Stimulated activated CD8-positive, alpha-beta memory T cell treated with anti-CD3 and anti-CD28 coated beads, Interleukin-12 subunit alpha, Interleukin-12 subunit beta, amount 100 ng/mL, for 4 hours (primary cell): Measurements from ENCODE around the gene ANKRD24.
A peak's percentile ranks its signal among the peaks of the same experiment; 100 is the strongest.
"Not testable (repeated sequence)": the region's sequence is repeated elsewhere in the genome, so short reads cannot be mapped to it uniquely, and the experiment has no call there.

Experiments
- DNase-seq: peaks from one replicate; pipeline ENCODE4 v3.0.0-alpha.2; 2020; ENCODE audit warnings: low read depth

ANKRD24 gene

DNA sequence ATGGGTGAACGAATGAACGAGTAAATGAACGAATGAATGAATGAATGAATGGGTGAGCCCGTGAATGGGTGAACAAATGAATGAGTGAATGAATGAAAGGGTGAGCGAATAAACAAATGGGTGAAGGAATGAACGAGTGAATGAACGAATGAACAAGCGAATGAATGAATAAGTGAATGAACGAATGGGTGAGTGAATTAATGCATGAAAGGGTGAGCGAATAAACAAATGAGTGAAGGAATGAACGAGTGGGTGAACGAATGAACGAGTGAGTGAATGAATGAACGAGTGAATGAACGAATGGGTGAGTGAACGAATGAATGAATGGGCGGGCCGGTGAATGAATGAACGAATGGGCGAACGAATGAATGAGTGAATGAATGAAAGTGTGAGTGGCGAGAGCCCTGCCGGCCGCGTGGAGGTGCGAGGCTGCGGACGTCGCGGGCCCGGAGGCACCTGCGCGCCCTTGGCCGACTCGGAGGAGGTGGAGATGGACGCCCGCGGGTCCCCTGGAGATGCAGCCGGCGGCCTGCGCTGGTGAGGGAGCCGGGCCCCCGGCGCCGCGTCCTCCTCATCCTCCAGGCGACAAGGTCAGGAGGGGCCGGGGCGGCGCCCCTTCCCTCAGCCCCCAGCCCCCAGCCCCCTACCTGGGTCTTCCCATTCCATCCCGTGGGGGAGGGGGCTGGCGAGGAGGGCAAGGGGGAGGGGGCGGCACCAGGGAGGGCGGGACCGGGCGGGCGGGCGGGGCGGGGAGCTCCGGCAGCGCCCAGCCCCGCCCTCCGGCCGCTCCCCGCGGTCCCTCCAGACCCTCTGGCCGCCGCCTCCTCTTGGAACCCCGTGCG is 15.4 kb downstream of the ANKRD24 start:
- no peak for DNase-seq

DNA sequence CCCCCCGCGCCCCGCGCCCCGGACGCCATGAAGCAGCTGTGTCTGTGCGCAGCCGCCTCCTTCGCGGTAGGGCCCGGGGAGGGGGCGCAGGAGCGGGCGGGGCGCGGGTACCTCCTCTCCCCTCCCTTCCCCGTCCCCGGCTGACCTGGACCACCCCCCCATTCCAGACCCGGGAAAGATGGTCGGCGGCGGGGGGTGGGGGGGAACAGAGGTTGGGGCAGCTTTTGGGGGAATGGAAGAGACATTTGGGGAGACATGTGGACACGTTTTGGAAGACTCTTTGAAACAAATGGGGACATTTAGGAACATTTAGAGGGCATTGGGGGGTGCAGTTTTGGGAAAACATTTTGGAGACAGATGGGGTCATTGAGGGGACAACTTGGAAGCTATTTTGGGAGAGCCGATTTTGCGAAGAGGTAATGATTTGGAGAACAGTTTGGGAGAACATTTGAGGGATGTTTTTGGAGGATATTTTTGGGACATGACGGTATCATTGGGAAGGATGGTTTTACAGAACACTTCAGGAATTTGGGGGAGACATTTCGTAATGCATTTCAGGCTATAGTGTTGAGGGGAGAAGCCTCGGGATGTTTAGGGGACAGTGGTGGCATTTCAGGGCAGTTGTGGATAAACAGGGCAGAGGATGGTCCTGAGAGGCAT is 16.1 kb downstream of the ANKRD24 start:
- no peak for DNase-seq

DNA sequence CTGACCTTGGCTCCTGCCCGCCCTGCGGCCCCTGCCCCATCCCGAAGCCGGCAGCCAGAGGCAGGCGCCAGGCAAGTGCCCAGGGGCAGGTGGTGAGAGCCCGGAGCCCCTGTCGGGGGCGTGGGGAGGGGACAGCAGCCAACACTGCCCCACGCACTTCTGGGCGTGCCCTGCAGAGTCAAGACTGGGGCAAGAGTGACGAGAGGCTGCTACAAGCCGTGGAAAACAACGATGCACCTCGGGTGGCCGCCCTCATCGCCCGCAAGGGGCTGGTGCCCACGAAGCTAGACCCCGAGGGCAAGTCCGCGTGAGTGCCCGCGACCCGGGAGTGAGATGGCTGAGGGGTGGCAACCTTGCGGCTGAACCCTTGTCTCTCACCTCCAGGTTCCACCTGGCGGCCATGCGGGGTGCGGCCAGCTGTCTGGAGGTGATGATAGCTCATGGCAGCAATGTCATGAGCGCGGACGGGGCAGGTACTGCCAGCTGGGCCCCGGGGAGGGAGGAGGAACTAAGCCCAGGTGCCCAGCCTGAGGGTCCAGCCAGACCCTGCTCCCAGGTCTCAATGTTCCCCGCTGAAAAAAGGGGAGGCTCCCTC is 17.3 kb downstream of the ANKRD24 start:
- DNase-seq: no peak

DNA sequence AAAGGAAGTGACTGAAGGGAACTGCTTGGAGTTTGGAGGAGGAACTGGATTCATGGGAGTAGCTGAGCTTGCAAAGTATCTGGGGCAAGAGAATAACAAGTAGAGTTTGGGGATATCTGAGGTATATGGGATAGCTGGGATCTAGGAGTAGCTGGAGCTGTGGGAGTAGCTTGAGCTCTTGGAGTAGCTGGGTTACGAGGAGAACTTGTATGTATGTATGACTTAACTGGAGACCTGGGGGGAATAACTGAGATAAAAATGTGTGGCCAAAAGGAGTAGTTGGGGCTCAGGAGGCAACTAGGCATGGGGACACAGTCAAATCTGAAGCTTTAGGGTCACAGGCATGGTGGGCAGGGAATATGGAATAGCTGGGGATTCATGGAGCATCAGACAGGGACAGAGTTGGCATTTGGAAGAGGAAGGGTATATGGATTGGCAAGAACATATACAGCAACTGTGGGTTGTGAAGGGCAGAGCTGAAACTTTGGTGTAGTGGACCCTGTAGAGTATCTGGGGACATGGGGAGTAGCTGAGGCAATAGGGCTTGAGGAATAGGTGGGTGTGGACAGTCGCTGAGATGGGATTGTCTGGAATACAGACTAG is 18.6 kb downstream of the ANKRD24 start:
- no peak for DNase-seq

DNA sequence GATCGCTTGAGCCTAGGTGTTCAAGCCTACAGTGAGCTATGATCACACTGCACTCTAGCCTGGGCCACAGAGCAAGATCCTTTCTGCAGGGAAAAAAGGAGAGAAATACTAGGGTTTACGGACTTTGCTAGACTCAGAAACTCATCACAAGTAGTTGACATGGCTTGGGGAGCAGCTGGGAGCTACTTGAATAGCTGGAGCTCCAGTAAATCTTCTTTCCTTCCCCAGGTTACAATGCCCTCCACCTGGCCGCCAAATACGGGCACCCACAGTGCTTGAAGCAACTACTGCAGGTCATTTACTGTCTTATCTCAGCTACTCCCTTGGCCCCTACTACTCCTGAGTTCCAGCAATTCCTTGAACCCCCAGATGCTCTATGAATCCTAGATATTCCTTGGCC is 19.3 kb downstream of the ANKRD24 start:
- DNase-seq: no peak

DNA sequence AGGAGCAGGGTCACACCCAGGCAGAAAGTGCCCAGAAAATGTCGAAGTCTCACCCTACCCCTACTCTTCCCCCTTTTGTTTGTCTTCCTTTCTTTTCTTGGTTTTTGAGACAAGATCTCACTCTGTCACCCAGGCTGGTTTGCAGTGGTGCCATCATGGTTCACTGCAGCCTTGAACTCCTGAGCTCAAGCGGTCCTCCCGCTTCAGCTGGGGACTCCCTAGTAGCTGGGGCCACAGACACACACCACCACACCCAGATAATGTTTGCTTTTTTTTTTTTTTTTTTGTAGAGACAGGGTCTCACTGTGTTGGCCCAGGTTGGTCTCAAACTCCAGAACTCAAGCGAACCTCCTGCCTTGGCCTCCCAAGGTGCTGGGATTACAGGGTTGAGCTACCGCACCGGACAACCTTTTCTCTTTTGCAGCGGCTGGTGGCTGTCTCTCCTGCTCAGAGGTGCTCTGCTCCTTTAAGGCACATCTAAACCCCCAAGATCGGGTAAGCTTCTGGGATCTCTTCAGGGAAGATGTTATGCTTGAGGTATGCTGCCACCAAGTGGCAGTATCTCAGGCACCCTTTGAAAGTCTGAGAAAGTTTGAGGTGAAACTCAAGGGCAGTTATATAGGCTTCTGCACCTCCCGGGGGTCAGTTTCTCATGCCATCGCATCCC is 24.5 kb downstream of the ANKRD24 start:
- no peak for DNase-seq

DNA sequence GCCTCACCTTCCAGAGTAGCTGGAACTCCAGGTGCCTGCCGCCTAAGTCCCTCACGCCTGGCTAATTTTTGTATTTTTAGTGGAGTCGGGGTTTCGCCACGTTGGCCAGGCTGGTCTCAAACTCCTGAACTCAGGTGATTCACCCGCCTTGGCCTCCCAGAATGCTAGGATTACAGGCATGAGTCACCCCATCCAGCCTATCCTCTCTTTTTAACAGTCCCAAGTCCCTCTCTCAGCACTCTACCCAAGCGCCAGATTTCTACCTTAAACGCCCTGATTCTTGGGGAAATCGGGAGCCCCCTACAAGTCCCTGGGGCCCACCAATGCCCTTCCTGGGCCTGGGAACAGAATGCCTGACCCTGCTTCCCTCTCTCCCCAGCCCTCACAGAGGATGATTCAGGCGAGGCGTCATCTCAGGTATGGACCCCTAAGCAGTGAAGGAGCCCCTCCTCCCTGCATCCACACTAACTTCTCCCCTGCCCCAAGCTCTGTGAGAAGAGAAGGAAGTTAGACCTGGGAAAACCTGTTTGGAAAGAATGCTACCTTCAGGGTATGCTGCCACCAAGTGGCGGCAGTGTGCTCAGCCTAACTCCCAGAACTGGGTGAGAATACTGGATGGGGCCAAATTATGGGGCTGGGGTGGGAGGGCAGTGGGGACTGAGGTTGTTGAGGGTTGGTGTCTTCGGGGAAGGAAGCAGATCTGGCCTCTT is 26.1 kb downstream of the ANKRD24 start:
- DNase-seq: no peak

DNA sequence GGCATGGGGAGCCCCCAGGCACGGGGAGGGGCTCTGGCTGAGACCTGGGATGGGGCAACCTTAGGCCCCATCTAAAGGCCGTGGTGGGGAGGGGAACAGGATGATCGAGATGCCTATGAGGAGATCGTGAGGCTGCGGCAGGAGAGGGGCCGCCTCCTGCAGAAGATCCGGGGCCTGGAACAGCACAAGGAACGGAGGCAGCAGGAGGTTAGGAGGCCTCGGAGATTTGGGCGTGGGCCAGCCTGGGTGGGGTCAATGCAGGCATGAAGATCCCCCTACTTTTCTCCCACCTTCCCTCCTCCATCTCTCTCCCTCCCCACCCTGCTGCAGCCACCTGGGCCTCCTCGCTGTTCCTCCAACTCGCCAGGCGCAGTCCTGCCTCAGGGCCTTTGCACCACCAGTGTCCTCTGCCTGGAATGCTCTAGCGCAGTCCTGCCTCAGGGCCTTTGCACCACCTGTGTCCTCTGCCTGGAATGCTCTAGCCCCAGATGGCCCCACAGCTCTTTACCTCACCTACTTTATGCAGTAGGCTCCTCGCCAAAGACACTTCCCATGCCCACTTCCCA is 27.8 kb downstream of the ANKRD24 start:
- DNase-seq: no peak

DNA sequence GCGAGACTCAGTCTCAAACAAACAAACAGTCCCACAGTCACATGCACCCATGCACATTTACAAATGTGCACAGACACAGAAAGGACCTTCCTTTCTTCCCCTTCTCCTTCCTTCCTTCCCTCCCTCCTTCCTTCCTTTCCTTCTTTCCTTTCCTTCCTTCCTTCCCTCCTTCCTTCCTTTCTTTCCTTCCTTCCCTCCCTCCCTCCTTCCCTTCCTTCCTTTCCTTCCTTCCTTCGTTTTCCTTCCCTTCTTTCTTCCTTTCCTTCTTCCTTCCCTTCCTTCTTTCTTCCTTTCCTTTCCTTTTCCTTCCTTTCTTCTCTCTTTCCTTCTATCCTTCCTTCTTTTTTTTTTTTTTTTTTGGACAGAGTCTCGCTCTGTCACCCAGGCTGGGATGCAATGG is 30.6 kb downstream of the ANKRD24 start:
- no peak for DNase-seq

DNA sequence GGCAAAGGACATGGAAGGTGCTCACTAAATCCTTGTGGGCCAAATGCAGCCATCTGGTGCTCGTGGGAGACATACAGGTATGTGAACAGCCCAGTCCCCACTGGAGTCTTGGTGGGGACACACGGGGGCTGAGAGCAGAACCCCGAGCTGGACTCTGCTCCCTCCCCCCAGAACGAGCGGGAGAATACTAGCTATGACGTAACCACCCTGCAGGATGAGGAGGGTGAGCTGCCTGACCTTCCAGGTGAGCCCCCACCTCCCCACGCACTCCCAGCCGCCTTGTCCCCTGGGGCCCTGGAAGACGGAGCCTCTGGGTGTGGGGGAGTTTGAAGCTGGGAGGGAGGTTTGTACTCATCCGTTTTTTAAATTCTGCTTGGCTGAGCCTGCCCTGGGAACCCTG is 33.3 kb downstream of the ANKRD24 start:
- DNase-seq: no peak

DNA sequence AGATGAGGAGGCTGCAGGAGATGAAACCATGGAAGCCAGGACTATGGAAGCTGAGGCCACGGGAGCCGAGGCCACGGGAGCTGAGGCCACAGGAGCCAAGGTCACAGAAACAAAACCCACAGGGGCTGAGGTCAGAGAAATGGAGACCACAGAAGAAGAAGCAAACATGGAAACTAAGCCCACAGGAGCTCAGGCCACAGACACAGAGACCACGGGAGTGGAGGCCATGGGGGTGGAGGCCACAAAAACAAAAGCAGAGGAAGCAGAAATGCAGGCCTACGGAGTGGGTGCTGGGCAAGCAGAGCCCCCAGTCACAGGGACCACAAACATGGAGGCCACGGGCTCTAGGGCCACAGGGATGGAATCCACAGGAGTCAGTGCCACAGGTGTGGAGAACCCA is 34.4 kb downstream of the ANKRD24 start:
- DNase-seq: no peak

DNA sequence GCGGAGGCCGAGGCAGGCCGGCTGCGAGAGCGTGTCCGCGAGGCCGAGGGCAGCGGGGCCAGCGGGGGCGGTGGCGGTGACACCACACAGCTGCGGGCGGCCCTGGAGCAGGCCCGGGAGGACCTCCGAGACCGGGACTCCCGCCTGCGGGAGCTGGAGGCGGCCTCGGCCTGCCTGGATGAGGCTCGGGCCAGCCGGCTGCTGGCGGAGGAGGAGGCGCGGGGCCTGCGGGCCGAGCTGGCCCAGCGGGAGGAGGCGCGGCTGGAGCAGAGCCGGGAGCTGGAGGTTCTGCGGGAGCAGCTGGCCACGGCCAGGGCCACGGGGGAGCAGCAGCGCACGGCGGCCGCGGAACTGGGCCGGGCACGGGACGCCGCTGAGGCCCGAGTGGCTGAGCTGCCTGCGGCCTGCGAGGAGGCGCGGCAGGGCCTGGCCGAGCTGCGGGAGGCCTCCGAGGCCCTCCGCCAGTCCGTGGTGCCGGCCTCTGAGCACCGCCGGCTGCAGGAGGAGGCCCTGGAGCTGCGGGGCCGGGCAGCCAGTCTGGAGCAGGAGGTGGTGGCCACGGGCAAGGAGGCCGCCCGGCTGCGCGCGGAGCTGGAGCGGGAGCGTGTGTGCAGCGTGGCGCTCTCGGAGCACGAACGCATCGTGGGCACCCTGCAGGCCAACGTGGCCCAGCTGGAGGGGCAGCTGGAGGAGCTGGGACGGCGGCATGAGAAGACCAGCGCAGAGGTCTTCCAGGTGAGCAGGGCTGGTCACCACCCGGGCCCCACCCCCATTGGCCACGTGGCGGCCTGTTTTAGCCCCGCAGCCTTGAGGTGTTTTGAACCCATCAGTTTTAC is 35.2 kb downstream of the ANKRD24 start:
- no peak for DNase-seq

DNA sequence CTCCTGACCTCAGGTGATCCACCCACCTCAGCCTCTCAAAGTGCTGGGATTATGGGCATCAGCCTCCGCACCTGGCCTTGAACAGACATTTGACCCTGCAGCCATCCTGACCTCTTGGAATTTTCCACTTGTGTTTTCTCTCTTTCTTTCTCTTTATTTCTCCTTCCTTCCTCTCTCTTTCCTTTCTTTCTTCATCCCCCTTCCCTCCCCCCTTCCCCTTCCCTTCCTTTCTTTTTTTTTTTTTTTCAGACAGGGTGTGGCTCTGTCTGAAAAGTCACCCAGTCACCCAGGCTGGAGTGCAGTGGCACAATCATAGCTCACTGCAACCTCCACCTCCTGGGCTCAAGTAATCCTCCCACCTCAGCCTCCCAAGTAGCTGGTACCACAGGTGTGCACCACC is 36.0 kb downstream of the ANKRD24 start:
- not testable (repeated sequence) for DNase-seq

DNA sequence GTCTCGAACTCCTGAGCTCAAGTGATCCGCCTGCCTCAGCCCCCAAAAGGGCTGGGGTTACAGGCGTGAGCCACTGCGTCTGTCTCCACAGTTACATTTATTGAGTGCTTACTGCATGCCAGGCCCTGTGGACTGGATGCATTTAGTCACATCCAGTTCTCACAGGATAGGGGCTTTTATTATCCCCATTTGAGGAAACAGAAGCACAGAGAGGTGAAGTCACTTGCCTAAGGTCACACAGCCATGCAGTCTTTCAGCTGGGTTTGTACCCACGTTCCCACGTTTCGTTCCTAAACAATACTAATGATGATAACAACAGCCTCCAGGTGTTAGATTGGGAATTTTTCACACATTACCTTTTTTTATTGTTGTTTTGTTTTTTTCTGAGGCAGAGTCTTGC is 37.7 kb downstream of the ANKRD24 start:
- DNase-seq: no peak

DNA sequence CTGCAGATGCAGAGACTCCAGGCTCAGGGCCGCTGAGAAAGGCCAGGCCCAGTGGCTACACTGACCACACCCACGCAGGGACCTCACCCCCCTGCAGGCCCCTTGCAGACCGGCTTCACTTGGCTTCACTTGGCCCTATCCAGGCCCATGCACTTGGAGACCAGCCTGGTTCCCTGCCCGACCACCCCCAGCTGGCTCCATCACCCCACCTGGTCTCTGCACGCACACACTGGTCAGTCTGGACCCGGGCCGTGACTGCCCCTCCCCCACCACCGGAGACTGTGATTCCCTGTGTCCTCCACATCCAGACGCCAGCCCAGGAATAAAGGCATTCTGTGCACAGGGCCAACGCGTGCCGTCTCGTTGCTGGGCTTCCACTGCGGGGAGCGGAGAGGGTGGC is 42.0 kb downstream of the ANKRD24 start:
- no peak for DNase-seq

DNA sequence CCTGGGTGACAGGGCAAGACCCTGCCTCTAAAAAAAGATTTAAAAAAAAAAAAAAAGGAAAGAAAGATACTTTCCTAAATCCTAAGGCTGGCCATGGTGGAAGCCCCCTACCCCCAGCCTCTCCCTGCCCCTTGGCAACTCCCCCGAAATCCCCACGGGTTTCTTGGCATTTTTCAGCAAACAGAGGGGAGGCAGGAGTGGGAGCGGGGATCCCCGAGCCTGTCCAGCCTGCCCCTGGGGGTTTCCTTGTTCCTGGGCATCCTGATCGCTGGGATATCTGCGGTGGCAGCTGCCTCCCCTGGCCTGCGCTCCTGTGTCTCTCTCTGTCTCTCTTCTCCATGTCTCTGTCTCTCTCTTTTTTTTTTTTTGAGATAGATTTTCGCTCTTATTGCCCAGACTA is 43.4 kb downstream of the ANKRD24 start:
- DNase-seq: no peak

DNA sequence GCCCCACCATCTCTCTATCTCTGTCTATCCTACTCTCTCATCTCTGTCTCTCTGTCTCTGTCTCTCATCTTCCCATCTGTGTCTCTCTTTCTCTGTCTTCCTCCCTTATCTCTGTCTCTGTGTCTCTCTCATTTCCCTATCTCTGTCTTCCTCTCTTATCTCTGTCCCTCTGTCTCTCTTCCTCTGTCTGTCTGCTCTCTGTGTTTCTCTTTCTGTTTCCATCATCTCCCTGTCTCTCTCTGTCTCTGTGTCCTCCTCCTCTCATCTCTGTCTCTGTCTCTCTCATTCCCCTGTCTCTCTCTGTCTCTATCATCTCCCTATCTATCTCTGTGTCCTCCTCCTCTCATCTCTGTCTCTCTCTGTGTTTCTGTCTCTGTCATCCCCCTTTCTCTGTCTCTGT is 45.3 kb downstream of the ANKRD24 start:
- DNase-seq: no peak

DNA sequence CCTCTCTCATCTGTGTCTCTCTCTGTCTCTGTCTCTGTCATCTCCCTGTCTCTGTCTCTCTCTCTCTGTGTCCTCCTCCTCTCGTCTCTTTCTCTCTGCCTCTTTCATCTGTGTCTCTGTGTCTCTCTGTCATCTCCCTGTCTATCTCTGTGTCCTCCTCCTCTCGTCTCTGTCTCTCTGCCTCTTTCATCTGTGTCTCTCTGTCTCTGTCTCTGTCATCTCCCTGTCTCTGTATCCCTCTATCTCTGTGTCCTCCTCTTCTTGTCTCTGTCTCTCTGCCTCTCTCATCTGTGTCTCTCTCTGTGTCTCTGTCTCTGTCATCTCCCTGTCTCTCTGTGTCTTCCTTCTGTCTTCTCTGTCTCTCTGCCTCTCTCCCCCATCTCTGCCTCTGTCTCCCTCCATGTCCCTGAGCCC is 46.3 kb downstream of the ANKRD24 start:
- no peak for DNase-seq

DNA sequence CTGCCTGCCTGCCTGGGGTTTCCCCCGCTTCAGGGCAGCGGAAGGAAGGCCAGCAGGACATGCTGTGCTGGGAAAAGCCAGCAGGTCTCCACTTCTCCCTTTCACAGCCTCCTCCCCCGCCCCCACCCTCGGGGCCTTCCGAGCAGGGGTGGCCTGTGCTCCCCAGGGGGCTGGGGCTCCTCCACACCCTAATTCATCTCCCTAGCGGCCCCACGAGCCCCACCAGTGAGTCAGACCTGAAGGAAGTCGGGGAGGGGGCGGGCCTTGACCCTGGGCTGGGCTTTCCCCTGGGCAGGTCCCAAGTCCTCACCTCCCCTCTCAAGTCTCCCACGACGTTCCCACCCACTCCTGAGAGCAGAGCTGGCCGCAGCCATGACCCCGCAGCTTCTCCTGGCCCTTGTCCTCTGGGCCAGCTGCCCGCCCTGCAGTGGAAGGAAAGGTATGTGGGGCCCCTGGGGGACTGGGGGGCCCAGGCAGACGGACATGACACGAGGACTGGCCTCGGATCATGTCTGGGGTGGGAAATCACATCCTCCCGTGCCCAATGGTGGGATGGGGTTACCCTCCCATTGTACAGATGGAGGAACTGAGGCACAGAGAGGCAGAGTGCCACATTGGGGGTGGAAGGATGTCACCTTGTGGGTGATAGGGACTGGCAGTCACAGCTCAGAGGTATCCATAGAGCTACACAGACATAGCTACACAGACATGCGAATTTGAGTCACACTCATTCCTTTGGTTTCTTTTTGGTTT is 46.9 kb downstream of the ANKRD24 start, which contains the start of gene EBI3:
Gene EBI3, plus strand, starts transcription at position 345 of the 753 bp plus-strand sequence. Its CDS starts 28 bp downstream, at position 373.
- DNase-seq: peak; percentile 8

DNA sequence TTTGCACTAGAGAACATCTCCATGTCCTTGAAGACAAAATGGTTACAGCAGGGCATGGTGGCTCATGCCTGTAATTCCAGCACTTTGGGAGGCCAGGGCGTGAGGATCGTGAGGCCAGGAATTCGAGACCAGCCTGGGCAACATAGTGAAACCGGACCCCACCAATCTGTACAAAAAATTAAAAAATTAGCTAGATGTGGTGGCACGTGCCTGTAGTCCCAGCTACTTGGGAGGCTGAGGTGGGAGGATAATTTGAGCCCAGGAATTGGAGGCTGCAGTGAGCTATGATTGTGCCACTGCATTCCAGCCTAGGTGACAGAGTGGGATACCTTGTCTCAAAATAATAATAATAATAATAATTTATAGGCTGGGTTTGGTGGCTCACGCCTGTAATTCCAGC is 47.7 kb downstream of the ANKRD24 start:
- DNase-seq: not testable (repeated sequence)
